Measurements from ENCODE around the gene SGPL1.
"Not testable (repeated sequence)": the region's sequence is repeated elsewhere in the genome, so short reads cannot be mapped to it uniquely, and the experiment has no call there.

The SGPL1 gene

GRCh38 chr10:70851597-70852475 is 36.1 kb downstream of the SGPL1 start:
- Histone ChIP-seq H3K36me3 (ENCODE audit: insufficient read depth, low read depth, low read length) (peaks cover 89% of the 10 kb centered on the region), H3K9me3 (ENCODE audit: insufficient read depth, low read depth, low read length) (no peaks in the 10 kb centered on the region), H3K9ac (ENCODE audit: low read depth, low read length) (no peak overlapping the region), H3K27me3 (ENCODE audit: insufficient read depth, low read length) (no peaks in the 10 kb centered on the region), H3K27ac (ENCODE audit: low read length) (no peak overlapping the region), H3K4me3 (ENCODE audit: low read length) (no peak overlapping the region), H3K4me1 (ENCODE audit: insufficient read depth, low read length) (no peaks in the 10 kb centered on the region)

GRCh38 chr10:70853038-70853437 is 37.3 kb downstream of the SGPL1 start:
- Histone ChIP-seq H3K9me3 (ENCODE audit: insufficient read depth, low read depth, low read length) (no peaks in the 10 kb centered on the region), H3K9ac (ENCODE audit: low read depth, low read length) (no peak overlapping the region), H3K27ac (ENCODE audit: low read length) (no peak overlapping the region), H3K36me3 (ENCODE audit: insufficient read depth, low read depth, low read length) (peaks cover 91% of the 10 kb centered on the region), H3K27me3 (ENCODE audit: insufficient read depth, low read length) (no peaks in the 10 kb centered on the region), H3K4me1 (ENCODE audit: insufficient read depth, low read length) (no peaks in the 10 kb centered on the region), H3K4me3 (ENCODE audit: low read length) (no peak overlapping the region)

GRCh38 chr10:70853457-70853856 is 37.7 kb downstream of the SGPL1 start:
- peaks cover 94% of the 10 kb centered on the region for H3K36me3 ChIP-seq (ENCODE audit: insufficient read depth, low read depth, low read length)
- no peak overlapping the region for H3K9ac ChIP-seq (ENCODE audit: low read depth, low read length)
- H3K27ac ChIP-seq (ENCODE audit: low read length): no peak overlapping the region
- H3K27me3 ChIP-seq (ENCODE audit: insufficient read depth, low read length): no peaks in the 10 kb centered on the region
- H3K9me3 ChIP-seq (ENCODE audit: insufficient read depth, low read depth, low read length): no peaks in the 10 kb centered on the region
- H3K4me3 ChIP-seq (ENCODE audit: low read length): no peak overlapping the region
- no peaks in the 10 kb centered on the region for H3K4me1 ChIP-seq (ENCODE audit: insufficient read depth, low read length)

- Histone ChIP-seq H3K9ac (ENCODE audit: low read depth, low read length) (no peak overlapping the region), H3K27ac (ENCODE audit: low read length) (no peak overlapping the region), H3K36me3 (ENCODE audit: insufficient read depth, low read depth, low read length) (peaks cover 97% of the 10 kb centered on the region), H3K27me3 (ENCODE audit: insufficient read depth, low read length) (no peaks in the 10 kb centered on the region), H3K4me3 (ENCODE audit: low read length) (no peak overlapping the region), H3K4me1 (ENCODE audit: insufficient read depth, low read length) (no peaks in the 10 kb centered on the region), H3K9me3 (ENCODE audit: insufficient read depth, low read depth, low read length) (no peaks in the 10 kb centered on the region; the same call in 1 of the 2 replicates)
These were observed 40.7 kb downstream of the SGPL1 start for GRCh38 chr10:70856454-70856853.

- Histone ChIP-seq H3K4me1 (ENCODE audit: insufficient read depth, low read length) (no peaks in the 10 kb centered on the region), H3K36me3 (ENCODE audit: insufficient read depth, low read depth, low read length) (peaks cover 86% of the 10 kb centered on the region), H3K27ac (ENCODE audit: low read length) (no peak overlapping the region), H3K27me3 (ENCODE audit: insufficient read depth, low read length) (no peaks in the 10 kb centered on the region), H3K9me3 (ENCODE audit: insufficient read depth, low read depth, low read length) (no peaks in the 10 kb centered on the region; the same call in 1 of the 2 replicates), H3K9ac (ENCODE audit: low read depth, low read length) (no peak overlapping the region), H3K4me3 (ENCODE audit: low read length) (no peak overlapping the region)
These were observed 43.0 kb downstream of the SGPL1 start for GRCh38 chr10:70858759-70859158.

- H3K27me3 ChIP-seq (ENCODE audit: insufficient read depth, low read length); H3K4me1 ChIP-seq (ENCODE audit: insufficient read depth, low read length); H3K9me3 ChIP-seq (ENCODE audit: insufficient read depth, low read depth, low read length); H3K9ac ChIP-seq (ENCODE audit: low read depth, low read length); H3K27ac ChIP-seq (ENCODE audit: low read length); H3K4me3 ChIP-seq (ENCODE audit: low read length): not testable (repeated sequence)
- H3K36me3 ChIP-seq (ENCODE audit: insufficient read depth, low read depth, low read length): peaks cover 68% of the 10 kb centered on the region
These were observed 45.9 kb downstream of the SGPL1 start for GRCh38 chr10:70861495-70862197.

GRCh38 chr10:70863470-70864160 is 47.9 kb downstream of the SGPL1 start:
- no peak overlapping the region for H3K4me3 ChIP-seq (ENCODE audit: low read length)
- H3K9ac ChIP-seq (ENCODE audit: low read depth, low read length): no peak overlapping the region
- H3K27ac ChIP-seq (ENCODE audit: low read length): no peak overlapping the region
- peaks cover 58% of the 10 kb centered on the region for H3K36me3 ChIP-seq (ENCODE audit: insufficient read depth, low read depth, low read length)
- no peaks in the 10 kb centered on the region for H3K27me3 ChIP-seq (ENCODE audit: insufficient read depth, low read length)
- no peaks in the 10 kb centered on the region; the same call in 1 of the 2 replicates for H3K9me3 ChIP-seq (ENCODE audit: insufficient read depth, low read depth, low read length)
- H3K4me1 ChIP-seq (ENCODE audit: insufficient read depth, low read length): peaks cover 8% of the 10 kb centered on the region

GRCh38 chr10:70864935-70865334 is 49.2 kb downstream of the SGPL1 start:
- Histone ChIP-seq H3K36me3 (ENCODE audit: insufficient read depth, low read depth, low read length) (peaks cover 59% of the 10 kb centered on the region), H3K4me1 (ENCODE audit: insufficient read depth, low read length) (peaks cover 8% of the 10 kb centered on the region), H3K27ac (ENCODE audit: low read length) (no peak overlapping the region), H3K4me3 (ENCODE audit: low read length) (no peak overlapping the region), H3K9me3 (ENCODE audit: insufficient read depth, low read depth, low read length) (no peaks in the 10 kb centered on the region; the same call in 1 of the 2 replicates), H3K9ac (ENCODE audit: low read depth, low read length) (no peak overlapping the region), H3K27me3 (ENCODE audit: insufficient read depth, low read length) (no peaks in the 10 kb centered on the region)

GRCh38 chr10:70866424-70866823 is 50.7 kb downstream of the SGPL1 start:
- Histone ChIP-seq H3K9me3 (ENCODE audit: insufficient read depth, low read depth, low read length) (no peaks in the 10 kb centered on the region), H3K27ac (ENCODE audit: low read length) (no peak overlapping the region), H3K27me3 (ENCODE audit: insufficient read depth, low read length) (no peaks in the 10 kb centered on the region), H3K4me3 (ENCODE audit: low read length) (no peak overlapping the region), H3K9ac (ENCODE audit: low read depth, low read length) (no peak overlapping the region), H3K4me1 (ENCODE audit: insufficient read depth, low read length) (peaks cover 8% of the 10 kb centered on the region), H3K36me3 (ENCODE audit: insufficient read depth, low read depth, low read length) (peaks cover 60% of the 10 kb centered on the region)

- Histone ChIP-seq H3K9me3 (ENCODE audit: insufficient read depth, low read depth, low read length) (no peaks in the 10 kb centered on the region), H3K4me1 (ENCODE audit: insufficient read depth, low read length) (peaks cover 7% of the 10 kb centered on the region; the same call in 1 of the 2 replicates), H3K27me3 (ENCODE audit: insufficient read depth, low read length) (no peaks in the 10 kb centered on the region), H3K36me3 (ENCODE audit: insufficient read depth, low read depth, low read length) (peaks cover 89% of the 10 kb centered on the region), H3K9ac (ENCODE audit: low read depth, low read length) (no peak overlapping the region), H3K27ac (ENCODE audit: low read length) (no peak overlapping the region), H3K4me3 (ENCODE audit: low read length) (no peak overlapping the region)
These were observed 56.5 kb downstream of the SGPL1 start for GRCh38 chr10:70872291-70872690.

- Histone ChIP-seq H3K36me3 (ENCODE audit: insufficient read depth, low read depth, low read length) (peaks cover 94% of the 10 kb centered on the region), H3K9ac (ENCODE audit: low read depth, low read length) (no peak overlapping the region), H3K4me1 (ENCODE audit: insufficient read depth, low read length) (peaks cover 9% of the 10 kb centered on the region; the same call in 1 of the 2 replicates), H3K4me3 (ENCODE audit: low read length) (no peak overlapping the region), H3K9me3 (ENCODE audit: insufficient read depth, low read depth, low read length) (no peaks in the 10 kb centered on the region), H3K27ac (ENCODE audit: low read length) (no peak overlapping the region), H3K27me3 (ENCODE audit: insufficient read depth, low read length) (no peaks in the 10 kb centered on the region)
These were observed 58.3 kb downstream of the SGPL1 start for GRCh38 chr10:70874061-70874460.
